Cardiac muscle cell (in vitro differentiated cells and primary cell): ENCODE data around the gene TSPAN4. TPM values are rescaled to one million over a fixed set of nuclear protein-coding genes. Genes with fewer than 3 reads are reported as not detected.

Experiments
- DNase-seq, 2 donors: peaks; one replicate each; pipeline versions ENCODE4 v3.0.0 to v3.0.0-alpha.2; 2010 to 2017; ENCODE audit warnings: low read depth in 1 of 2, low spot score in 1 of 2
- H3K27ac ChIP-seq: fragments of 200-600 bp; sonication (generic); 2 replicates; pipeline ENCODE4 v1.5.1; 2016
- H3K27me3 ChIP-seq: fragments of 200-600 bp; sonication (generic); 2 replicates; pipeline ENCODE4 v1.6.0; 2016; ENCODE audit warnings: control low read depth
- H3K36me3 ChIP-seq: fragments of 200-600 bp; sonication (generic); 2 replicates; pipeline ENCODE4 v1.5.1; 2016; ENCODE audit warnings: control low read depth
- H3K4me1 ChIP-seq: fragments of 200-600 bp; sonication (generic); 2 replicates; pipeline ENCODE4 v1.8.1; 2017; ENCODE audit warnings: low read depth, mild to moderate bottlenecking, mixed run types
- H3K4me3 ChIP-seq: fragments of 200-600 bp; sonication (generic); 2 replicates; pipeline ENCODE4 v1.5.1; 2016; ENCODE audit warnings: mild to moderate bottlenecking
- H3K9me3 ChIP-seq: fragments of 200-600 bp; sonication (generic); 2 replicates; pipeline ENCODE4 v1.5.1; 2017; ENCODE audit warnings: low read depth, mild to moderate bottlenecking, control low read depth
- polyA plus RNA-seq: library from polyadenylated mRNA; unstranded; fragments of >200 nt; fragmentation: Nextera tagmentation; extraction: Ambion mirVana; gene quantifications from 2 replicates; pipeline ENCODE4 v1.2.1, GENCODE V29; 2016
- total RNA-seq: library from RNA; depleted of rRNA; stranded (reverse); fragments of >200 nt; gene quantifications from 2 replicates; pipeline ENCODE4 v1.2.3, GENCODE V29; 2016
- TF ChIP-seq, protein P1 (sequence below): IDR thresholded peaks from 2 replicates; pipeline ENCODE4 v1.5.1; 2012; ENCODE audit warnings: low read depth, mild to moderate bottlenecking, low read length

Gene TSPAN4
- total and polyA plus RNA-seq, 2 experiments from 2014 or later = 85.3 to 125 TPM

DNA sequence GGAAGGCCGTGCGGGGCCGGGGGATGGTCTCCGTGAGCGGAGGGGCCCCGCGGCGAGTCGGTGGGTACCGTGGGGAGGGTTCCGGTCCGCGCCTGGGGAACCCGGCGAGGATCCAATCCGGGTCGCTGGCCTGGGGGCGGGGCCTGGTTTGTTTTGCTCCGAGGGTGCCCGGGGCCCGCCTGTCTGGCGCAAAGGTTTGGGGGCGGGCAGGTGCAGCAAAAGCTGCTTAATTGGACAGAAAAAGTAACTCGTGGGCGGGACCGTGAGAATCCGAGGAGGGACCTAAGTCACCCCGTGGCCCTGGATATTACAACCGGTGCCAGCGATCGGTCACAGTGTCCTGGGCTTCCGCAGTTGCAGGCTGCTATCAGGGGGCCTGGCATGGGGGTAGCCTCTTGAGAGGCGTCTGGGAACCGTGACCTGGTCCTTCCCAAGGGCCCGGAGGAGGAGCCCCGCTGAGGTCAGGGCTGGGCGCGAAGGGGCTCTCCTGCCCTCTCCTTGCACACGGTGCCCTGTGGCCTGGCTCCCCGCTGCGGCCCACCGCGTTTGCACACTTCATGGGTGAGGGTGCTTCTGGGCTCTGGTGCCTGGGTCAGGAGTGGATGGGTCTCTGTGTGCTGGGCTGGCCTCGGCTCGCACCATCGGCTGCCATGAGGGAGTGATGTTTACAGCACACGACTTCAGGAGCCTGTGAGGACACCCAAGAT is 22.6 kb upstream of the TSPAN4 start:
- DNase-seq = peak; percentile 72 to 96
- Histone ChIP-seq H3K9me3 (no peaks in the 10 kb centered on the region), H3K4me3 (peak overlapping the region; percentile 94), H3K36me3 (peaks cover 7% of the 10 kb centered on the region), H3K27ac (peak overlapping the region; percentile 95), H3K27me3 (no peaks in the 10 kb centered on the region), H3K4me1 (no peaks in the 10 kb centered on the region)
- TF ChIP-seq, protein P1, sequence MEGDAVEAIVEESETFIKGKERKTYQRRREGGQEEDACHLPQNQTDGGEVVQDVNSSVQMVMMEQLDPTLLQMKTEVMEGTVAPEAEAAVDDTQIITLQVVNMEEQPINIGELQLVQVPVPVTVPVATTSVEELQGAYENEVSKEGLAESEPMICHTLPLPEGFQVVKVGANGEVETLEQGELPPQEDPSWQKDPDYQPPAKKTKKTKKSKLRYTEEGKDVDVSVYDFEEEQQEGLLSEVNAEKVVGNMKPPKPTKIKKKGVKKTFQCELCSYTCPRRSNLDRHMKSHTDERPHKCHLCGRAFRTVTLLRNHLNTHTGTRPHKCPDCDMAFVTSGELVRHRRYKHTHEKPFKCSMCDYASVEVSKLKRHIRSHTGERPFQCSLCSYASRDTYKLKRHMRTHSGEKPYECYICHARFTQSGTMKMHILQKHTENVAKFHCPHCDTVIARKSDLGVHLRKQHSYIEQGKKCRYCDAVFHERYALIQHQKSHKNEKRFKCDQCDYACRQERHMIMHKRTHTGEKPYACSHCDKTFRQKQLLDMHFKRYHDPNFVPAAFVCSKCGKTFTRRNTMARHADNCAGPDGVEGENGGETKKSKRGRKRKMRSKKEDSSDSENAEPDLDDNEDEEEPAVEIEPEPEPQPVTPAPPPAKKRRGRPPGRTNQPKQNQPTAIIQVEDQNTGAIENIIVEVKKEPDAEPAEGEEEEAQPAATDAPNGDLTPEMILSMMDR = no peak

DNA sequence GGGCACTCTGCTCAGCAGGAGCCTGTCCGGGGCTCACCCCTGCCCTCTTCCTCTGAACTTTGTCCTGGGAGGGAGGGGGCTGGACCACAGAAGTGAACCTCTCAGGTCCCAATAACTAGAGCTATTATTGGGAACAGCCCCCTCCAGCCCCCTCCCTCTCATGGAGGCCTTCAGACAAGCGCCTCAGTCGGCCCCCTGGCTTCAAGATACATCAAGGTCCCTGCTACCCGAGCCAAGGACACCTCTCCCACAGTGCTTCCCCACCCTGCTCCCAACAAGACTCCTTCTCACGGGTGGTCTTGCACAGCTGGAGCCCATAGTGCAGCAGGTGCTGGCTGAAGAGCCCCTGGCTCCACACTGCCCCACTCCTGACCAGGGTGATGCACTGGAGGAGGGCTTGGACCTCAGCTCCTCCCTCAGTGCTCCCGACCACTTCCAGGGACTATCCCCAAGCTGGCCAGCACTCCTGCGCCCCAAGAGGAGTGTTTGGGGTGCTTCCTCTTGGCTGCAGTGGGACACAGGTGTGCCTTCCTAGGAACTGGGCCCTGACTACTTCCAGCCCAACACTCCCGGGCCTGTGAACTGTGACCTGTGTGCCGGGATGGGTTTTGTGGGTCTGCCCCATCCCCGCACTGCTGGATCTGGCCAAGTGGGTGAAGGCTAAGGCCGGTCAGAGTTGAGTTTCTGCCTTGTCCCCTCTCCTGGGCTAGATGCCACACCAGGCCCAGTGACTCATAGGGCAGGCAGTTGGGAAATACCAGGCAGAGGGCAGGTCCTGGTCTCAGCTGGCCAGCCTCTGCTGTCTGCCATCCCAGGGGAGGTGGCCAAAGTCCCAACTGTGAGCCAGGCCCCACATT is 21.8 kb upstream of the TSPAN4 start:
- peak overlapping the region; percentile 94 for H3K4me3 ChIP-seq
- no peaks in the 10 kb centered on the region for H3K4me1 ChIP-seq
- TF ChIP-seq, protein P1 = no peak
- peak overlapping the region; percentile 95 for H3K27ac ChIP-seq
- no peaks in the 10 kb centered on the region for H3K27me3 ChIP-seq
- H3K36me3 ChIP-seq = peaks cover 7% of the 10 kb centered on the region
- peak in 1 of 2 donors; percentile 60 for DNase-seq
- H3K9me3 ChIP-seq = no peaks in the 10 kb centered on the region

DNA sequence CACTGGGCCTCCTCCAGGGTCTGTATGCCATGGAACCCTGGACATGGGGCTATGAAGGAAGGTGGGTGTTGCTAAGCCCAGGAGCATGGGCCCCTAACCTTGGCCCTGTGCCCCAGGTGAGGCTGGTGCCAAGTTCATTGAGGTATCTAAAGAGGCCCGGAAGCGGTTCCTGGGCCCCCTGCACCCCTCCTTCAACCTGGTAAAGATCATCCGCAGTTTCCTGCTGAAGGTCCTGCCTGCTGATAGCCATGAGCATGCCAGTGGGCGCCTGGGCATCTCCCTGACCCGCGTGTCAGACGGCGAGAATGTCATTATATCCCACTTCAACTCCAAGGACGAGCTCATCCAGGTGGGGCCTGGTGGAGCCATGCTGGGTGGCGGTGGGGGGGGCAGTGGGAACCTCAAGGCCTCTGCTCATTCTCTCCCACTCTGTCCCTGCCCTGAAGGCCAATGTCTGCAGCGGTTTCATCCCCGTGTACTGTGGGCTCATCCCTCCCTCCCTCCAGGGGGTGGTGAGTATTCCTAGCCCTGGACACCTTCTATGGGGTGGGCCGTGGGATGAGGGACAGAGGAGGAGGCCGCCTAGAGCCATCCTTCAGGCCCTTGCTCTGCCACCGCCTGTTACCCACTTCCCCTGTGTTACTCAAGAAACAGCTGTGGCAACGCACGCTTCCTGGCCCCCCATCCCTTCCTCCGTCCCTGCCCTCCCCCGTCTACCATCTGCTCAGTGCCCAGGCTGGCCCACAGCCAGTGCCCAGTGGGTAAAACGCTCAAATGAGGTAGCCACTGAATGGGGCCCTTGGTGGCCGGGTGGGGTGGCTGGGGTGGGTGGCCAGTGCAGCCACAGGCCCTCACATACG is 20.9 kb upstream of the TSPAN4 start:
- Histone ChIP-seq H3K27ac (no peak overlapping the region), H3K27me3 (no peaks in the 10 kb centered on the region), H3K4me3 (no peak overlapping the region), H3K4me1 (peaks cover 4% of the 10 kb centered on the region), H3K9me3 (no peaks in the 10 kb centered on the region), H3K36me3 (peaks cover 7% of the 10 kb centered on the region)
- DNase-seq = no peak
- TF ChIP-seq, protein P1 = no peak

DNA sequence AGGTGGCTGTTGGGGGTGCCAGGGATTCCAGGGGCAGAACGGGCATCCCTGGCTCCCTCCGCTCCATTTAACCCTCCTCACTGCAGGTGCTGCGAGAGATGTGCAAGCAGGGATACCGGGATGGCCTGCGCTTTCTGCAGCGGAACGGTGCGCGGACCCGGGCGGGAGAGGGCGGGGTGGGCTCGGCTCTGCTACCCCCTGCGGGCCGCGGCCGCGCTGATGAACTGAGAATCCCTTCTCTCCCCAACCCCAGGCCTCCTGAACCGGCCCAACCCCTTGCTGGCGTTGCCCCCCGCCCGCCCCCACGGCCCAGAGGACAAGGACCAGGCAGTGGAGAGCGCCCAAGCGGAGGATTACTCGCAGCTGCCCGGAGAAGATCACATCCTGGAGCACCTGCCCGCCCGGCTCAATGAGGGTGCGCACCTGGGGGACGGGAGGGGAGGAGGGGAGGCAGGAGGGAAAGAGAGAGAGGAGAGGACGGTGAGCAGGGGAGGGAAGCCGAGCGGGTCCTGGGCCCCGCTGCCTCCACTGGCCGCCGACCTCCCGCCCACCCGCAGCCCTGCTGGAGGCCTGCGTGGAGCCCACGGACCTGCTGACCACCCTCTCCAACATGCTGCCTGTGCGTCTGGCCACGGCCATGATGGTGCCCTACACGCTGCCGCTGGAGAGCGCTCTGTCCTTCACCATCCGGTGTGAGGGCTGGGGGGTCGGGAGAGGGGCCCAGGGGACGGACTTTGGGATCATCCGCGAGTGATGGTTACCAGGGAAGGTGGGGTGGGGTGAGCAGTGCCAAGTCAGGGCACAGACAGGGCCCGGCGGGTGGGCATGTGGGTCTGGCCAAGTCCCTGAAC is 19.0 kb upstream of the TSPAN4 start:
- H3K27ac ChIP-seq = no peak overlapping the region
- H3K9me3 ChIP-seq = no peaks in the 10 kb centered on the region
- peaks cover 16% of the 10 kb centered on the region for H3K4me1 ChIP-seq
- H3K36me3 ChIP-seq = peaks cover 7% of the 10 kb centered on the region
- H3K4me3 ChIP-seq = no peak overlapping the region
- DNase-seq = no peak
- peaks cover under 1% of the 10 kb centered on the region for H3K27me3 ChIP-seq
- TF ChIP-seq, protein P1 = no peak
